RCC 7860 (cell line): Measurements from ENCODE around the gene MYO1C.
A peak's percentile ranks its signal among the peaks of the same experiment; 100 is the strongest.
"Not testable (repeated sequence)": the region's sequence is repeated elsewhere in the genome, so short reads cannot be mapped to it uniquely, and the experiment has no call there.

Experiments
- DNase-seq: peaks from one replicate; pipeline ENCODE4 v3.0.0-alpha.2; 2015; ENCODE audit warnings: low spot score
- FAIRE-seq: peaks from 2 replicates; lab custom pipeline; 2012; peaks lifted over from hg19 to GRCh38; lab: Jason Lieb, UNC

Gene MYO1C

DNA sequence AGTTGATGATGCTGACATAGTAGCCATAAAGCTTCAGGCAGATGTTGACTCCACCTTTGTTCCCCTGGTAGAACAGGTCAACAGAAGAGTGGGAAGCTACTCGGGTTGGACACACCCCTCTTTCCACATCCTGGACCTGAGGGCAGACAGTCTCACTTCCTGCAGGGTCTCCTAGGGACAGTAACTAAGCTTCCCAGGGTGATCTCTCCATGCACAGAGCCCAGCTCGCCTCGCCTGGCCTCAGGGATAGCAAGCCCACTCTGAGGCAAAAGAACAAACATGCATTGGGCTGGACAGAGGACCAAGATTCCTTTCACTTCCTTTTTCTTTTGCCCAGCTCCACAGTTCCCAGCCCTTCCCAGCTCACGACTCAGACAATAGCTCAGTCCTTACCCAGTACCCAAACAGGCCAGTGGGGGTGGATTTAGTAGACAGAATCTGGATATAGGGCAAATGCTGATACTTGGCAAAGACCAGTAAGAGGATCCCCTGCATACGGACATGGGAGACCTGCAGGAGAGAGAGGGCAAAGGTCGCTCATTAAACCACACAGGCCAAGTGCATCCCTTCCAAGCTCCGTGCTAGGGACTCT lies 16.9 kb upstream of the MYO1C start:
- FAIRE-seq = no peak
- DNase-seq = no peak

DNA sequence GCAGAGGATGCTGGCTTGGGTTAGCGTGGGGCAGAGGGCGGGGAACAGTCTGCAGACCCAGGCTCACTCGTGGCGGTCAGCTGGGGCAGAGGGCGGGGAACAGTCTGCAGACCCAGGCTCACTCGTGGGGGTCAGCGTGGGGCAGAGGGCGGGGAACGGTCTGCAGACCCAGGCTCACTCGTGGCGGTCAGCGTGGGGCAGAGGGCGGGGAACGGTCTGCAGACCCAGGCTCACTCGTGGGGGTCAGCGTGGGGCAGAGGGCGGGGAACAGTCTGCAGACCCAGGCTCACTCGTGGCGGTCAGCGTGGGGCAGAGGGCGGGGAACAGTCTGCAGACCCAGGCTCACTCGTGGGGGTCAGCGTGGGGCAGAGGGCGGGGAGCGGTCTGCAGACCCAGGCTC lies 16.2 kb upstream of the MYO1C start:
- FAIRE-seq, DNase-seq: not testable (repeated sequence)

GRCh38 chr17:1506649-1507267 lies 14.3 kb upstream of the MYO1C start:
- DNase-seq = no peak
- FAIRE-seq = no peak

- no peak for FAIRE-seq
These were observed 13.1 kb upstream of the MYO1C start for GRCh38 chr17:1505586-1505985.

GRCh38 chr17:1504866-1505265 lies 12.4 kb upstream of the MYO1C start:
- DNase-seq = no peak
- no peak for FAIRE-seq

More at GRCh38 chr17:1505586-1505985, 13.1 kb upstream of the MYO1C start:
- DNase-seq = no peak

DNA sequence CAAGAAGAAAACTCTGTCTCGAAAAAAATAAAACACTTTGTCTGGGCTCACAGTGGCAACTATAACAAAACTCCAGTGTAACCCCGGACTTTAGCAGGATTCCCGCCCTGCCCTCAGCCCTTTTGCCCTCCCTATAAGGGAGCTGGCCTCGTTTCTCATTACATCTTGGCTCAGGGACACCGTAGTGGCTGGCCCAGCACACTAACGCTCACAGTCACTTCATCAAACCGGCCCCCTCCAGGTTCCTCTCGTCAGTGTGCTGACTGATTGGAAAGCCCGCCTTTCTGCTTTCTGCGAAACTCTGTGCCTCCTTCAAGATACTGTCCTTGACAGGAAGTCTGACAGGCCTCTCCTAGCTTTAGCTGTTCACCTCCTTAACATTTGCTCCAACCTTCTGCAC lies 11.2 kb upstream of the MYO1C start:
- FAIRE-seq (no peak), DNase-seq (no peak)

GRCh38 chr17:1498869-1499268 lies 6.4 kb upstream of the MYO1C start:
- DNase-seq (peak; percentile 64), FAIRE-seq (no peak)

GRCh38 chr17:1498233-1498632 lies 5.7 kb upstream of the MYO1C start:
- no peak for FAIRE-seq
- no peak for DNase-seq

DNA sequence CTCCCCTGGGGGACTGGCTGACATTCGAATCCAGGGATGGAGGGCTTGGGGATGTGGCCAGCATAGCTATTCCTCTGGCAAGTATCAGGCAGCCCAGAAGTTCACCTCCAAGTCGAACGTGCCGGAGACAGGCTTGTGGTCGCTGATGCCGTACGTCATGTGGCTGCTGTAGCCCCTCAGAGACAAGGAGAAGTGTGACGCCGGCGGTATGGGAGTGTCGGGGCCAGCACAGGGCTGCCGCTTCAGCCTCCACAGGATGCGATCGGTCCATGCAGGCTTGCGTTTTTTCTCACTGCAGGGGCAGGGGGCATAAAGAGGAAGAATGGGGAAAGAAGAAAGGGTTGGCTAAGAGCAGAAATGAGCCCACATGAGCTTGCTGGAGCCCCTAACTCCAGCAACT lies 5.3 kb upstream of the MYO1C start:
- DNase-seq = no peak

DNA sequence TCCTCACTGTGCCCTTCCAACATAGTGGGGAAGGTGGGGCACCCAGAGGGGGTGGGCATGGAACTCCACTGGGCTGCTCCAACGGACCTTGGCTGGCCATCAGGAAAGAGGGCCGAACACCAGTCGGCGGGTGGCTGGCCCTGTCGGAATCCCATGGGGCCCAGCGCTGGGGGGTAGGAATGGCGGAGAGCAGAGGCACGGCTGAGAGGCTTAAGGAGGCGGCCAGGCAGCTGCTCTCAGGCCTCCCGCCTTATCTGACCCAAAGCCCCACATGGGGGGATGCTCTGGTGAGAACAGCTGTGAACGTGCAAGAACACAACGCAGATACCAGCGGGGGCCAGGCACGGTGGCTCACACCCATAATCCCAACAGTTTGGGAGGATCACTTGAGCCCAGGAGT lies 4.4 kb upstream of the MYO1C start:
- DNase-seq = no peak
- no peak for FAIRE-seq

More for the DNA sequence above, 5.3 kb upstream of the MYO1C start:
- no peak for FAIRE-seq

- FAIRE-seq (no peak), DNase-seq (no peak)
These were observed 2.9 kb upstream of the MYO1C start for GRCh38 chr17:1495265-1495989.

DNA sequence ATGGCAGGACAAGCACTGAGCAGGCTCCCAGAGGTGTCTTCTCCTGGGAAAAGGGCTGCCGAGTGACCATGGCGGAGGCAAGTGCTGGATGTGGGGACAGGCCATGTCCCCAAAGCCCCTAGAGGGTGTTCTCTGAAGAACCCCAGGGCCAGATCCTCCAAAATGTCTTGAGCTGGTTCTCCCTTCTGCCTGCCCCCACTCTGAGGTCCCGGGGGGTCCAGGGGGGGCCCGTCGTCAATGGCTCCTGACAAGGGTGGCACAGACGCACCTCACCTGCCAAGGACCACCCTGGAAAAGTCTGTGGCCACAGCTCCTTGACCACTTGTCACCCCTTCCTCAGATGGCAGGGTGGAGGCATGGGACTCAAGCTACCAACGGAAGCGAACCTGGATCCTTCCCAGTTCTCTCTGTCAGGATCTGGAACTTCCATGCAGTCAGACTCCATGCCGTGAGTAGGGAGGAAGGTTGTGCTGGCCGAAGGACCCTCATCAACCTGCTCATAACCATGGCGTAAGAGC lies 2.3 kb upstream of the MYO1C start:
- no peak for DNase-seq
- no peak for FAIRE-seq

GRCh38 chr17:1494203-1494602 lies 1.7 kb upstream of the MYO1C start:
- DNase-seq (no peak), FAIRE-seq (no peak)

DNA sequence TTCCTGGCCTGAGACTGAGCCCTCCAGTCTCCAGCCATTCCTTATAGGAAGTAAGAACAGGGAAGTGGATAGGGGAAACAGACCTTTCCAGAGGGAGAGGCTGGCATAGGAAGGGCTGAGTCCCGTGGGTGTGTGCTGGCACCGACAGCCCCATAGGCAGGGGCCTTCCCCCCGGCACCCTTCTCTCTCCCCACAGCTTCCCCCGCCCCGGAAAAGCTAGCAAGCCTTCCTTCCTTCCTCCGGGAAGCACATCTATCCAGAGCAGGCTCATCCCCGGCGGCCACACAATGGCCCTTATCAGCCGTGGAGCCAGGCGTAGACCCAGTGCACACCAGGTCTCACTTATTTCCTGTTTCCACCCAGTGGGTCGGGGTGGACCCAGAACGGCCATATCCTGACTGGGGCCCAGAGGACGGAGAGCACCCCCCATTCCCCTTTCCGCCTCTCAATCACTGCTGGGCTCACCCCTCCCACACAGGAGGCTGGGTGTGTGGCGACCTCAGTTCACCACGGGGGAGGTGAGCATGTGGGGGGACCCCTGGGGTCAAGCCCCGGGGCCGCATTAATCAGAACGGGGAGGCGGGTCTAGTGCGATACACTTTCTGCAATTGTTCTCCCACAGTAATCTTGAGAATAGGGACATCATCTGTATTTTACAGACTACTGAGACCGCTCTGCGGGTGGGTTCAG lies 950 bp upstream of the MYO1C start:
- no peak for FAIRE-seq
- DNase-seq = no peak

DNA sequence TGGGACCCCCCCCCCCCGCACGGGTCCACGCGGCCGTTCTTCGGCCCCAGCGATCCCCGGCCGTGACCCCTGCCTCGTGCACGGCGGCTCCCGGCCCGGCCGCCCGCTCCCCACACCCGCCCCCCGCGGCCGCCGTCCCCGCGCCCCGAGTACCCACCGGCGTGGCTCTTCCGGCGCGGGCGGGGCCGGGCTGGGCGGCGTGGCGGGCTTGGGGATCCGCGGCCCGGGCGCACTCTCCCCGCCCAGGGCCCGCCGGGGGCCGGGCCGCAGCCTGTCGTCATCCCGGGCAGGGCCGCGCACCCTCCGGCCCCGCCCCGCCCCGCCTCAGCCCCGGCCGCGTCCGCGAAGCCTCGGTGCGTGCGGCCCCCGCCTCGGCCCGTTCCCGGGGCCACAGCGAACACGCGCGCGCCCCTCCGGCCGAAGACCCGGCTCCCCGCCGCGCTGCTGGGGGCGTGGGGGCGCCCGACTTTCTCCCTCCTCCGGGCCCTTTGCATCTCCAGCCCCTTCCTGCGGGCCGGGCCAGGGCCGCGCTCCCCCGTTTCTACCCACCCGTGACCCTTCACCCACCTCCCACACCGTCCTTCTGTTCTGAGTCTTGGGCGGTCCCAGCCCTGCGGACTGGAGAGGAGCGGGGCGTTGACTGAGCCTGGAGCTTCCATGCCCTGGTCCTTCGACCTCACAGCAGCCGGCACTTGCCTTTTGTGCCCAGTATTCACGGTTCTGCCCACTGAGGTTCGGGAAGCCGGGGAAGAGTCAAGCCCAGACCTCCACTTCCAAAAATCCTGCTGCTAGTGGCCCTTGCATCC lies 840 bp downstream of the MYO1C start:
- no peak for FAIRE-seq
- no peak for DNase-seq

GRCh38 chr17:1490643-1491442 lies 1.6 kb downstream of the MYO1C start:
- DNase-seq (no peak), FAIRE-seq (no peak)

- DNase-seq (no peak), FAIRE-seq (no peak)
These were observed 3.6 kb downstream of the MYO1C start for GRCh38 chr17:1488826-1489270.

DNA sequence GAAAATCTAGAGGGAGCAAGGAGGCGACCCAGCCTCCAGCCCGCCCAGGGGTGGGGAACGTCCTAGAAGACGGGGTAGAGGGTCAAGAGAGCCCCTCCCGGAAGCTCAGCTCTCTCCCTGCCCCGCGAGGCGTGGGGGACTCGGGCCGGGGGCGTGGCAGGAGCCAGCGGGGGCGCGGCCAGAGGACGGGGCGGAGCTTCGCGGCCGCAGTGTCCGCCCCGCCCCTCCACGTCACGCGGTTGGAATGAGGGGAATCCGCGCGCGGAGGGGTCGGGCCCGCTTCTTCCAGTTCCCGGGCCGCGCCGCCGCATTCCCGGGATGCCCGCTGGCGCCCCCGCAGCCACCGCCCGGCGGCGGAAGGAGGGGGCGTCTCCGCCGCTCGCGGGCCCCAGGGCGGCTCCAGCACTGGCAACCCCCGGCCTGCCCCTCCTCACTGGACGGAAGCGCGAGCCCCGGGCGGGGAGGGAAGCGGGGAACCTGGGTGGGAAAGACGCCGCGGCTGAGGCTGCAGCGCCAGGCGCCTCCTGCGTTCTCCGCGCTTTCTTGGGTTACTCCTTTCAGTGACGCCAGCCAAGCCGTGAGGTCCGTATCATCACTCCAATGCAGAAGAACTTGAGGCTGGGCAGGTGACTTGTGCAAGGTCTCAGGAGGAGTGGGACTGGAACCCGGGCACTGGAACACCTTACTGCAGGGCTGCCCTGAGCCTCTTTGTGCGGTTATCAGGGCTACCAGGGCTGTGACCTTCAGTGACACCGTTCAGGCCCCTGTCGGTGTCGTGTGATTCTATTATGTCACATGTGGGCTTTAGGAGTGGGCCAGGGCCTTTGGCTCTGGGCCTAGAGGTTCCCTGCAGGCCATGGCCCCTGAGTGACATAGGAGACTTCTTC lies 4.3 kb downstream of the MYO1C start:
- DNase-seq = peak; percentile 75
- no peak for FAIRE-seq
